ENCODE measurements around the gene CTXN1.

The CTXN1 gene

DNA sequence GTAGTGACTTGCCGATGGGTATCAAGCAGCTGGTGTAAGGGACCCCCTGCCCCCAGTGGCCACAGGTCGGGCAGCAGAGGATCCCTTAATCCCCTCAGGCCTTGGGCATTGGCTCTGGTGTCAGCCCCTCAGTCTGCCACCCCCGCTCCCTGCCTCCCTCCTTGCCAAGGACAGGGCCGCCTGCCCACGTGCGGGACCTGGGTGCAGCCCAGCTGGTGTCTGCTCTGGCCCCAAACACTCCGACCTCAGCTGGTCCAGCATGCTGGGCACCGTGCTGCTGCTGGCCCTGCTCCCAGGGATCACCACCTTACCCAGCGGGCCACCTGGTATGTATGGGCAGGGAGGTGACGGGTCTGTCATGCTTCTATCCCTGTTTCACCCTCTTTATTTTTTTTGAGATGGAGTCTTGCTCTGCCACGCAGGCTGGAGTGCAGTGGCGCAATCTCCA is 11.3 kb downstream of the CTXN1 start, which contains the start of gene TGFBR3L:
Gene TGFBR3L (plus strand): TSS at position 233 of the 448 bp plus-strand sequence.
- DNase-seq (ENCODE audit: low read depth in 2 of 2): no peak

DNA sequence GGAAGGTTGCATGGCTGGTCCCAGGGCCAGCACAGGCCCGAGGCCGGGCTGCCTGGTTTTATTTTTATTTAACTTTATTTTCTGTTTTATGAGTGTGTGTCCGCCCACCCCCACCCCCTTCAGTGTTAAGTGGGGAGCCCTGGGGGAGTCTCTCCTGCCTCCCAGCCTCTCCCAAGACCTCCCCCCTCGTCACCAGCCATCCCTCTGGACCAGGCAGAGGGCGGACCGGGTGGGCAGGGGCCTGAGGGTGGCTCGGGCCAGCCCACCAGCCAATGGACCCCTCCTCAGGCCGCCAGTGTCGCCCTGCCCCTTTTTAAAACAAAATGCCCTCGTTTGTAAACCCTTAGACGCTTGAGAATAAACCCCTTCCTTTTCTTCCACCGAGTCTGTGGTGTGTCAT is 11.8 kb downstream of the CTXN1 start:
- DNase-seq (ENCODE audit: low read depth in 2 of 2): no peak

DNA sequence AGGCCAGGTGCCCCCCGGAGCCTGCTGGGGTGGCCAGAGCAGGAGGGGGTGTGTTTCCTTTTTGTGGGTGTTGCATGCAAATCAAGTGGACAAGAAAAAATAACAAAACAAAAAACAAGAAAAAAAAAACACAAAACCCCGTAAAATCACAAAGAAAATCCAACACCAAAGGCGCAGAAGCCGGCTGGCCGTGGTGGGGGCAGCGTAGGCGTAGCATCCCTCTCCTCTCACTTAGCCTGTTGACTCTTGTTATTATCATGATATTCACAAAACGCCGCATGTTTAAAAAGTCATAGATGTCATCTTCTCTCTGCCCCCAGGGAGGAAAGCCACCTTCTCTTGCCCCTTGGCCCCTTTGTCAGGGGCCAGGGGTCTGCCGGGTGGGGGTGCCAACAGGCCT is 12.3 kb downstream of the CTXN1 start:
- no peak for DNase-seq (ENCODE audit: low read depth in 2 of 2)

DNA sequence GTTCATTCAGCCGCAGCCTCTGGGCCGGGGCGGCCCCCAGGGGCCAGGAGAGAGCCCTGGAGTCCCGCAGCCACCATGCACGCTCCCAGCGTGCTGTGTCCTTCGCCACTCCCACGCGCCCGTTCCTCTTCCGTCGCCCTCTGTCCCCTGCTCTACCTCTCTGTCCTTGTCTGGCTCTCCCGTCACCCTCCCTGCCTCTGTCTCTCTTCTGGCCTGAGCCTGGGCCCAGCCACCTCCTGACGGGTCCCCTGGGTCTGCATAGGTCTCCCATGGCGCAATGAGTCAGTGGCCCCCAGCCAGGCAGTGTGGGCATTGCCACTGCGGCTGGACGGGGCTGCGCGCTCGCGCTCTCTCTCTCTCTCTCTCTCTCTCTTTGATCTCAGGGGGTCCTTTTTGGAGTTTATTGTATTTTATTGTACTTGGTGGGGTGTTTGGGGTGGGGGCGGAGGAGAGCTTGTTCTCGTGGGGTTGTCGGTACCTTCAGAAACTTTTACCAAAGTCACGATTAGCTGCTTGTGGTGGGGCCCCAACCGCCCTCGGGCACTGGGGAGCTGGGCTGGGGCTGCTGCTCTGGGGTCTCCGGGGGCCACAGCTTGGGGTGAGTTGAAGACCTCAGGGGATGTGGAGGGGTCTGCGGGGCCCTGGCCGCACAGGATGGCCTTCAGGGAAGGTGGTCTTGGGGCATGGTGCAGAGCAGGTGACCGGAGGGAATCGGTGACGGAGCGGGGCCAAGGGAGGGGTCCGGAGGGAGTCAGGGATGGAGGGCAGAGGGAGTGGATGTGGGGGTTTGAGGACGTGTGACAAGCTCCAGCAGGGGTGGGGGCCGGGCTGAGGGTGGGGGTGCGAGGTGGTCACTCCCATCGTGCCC is 13.0 kb downstream of the CTXN1 start:
- DNase-seq (ENCODE audit: low read depth in 2 of 2): no peak

DNA sequence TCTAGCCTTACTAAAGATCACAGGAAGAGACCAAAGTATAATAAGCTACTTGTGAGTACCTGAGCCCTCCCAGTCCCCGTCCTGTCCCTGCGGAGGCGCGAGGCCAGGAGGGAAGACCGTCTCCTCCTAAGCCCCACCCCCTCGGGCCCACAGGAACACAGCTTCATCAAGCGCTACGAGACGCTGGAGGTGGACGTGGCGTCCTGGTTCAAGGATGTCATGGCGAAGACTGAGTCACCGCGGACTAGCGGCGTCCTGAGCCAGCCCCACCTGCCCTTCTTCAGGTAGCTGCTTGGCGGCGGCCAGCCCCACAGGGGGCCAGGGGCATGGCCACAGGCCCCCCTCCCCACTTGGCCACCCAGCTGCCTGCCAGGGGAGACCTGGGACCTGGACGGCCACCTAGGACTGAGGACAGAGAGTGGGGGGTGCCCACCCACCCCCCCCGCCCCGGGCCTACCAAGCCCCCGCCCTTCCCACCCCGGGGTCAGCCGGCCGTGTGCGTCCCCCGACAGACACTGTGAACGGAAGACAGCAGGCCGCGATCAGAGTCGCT is 13.7 kb downstream of the CTXN1 start:
- DNase-seq (ENCODE audit: low read depth in 2 of 2): no peak

DNA sequence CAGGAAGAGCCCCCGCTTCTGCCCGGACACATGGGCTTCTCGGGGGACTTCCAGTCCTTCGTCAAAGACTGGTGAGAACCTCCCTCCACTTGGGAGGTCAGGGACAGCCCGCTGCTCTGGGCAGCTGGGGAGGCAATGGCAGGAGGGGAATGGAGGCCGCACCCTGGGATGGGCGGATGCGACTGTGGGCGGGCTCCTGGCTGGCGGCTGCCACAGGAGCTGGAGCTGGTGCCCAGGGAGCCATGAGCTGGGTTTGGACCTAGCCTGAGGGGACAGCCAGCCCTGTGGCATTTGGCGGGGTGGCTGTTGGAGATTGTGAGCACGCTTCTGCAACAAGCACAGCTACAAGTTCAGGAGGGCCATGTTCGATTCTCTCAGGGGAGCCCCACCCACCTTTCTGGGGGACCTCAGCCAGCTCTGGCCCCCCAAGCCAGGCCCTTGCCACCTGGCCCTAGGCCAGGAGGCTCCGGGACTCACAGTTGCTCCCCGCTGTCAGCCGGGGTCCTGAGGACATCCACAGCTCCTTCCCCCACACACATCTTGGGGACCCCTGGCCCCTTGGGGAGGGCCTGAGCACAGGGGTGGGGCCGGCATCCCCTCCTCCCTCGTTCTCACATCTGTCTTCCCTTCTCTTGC is 14.3 kb downstream of the CTXN1 start:
- no peak for DNase-seq (ENCODE audit: low read depth in 2 of 2)

GRCh38 chr19:7910321-7911161 is 15.4 kb downstream of the CTXN1 start:
- no peak for DNase-seq (ENCODE audit: low read depth in 2 of 2)

- no peak for DNase-seq (ENCODE audit: low read depth in 2 of 2)
Observed at GRCh38 chr19:7909471-7910067, 16.4 kb downstream of the CTXN1 start.

GRCh38 chr19:7908742-7909461 is 17.0 kb downstream of the CTXN1 start:
- DNase-seq (ENCODE audit: low read depth in 2 of 2): no peak

DNA sequence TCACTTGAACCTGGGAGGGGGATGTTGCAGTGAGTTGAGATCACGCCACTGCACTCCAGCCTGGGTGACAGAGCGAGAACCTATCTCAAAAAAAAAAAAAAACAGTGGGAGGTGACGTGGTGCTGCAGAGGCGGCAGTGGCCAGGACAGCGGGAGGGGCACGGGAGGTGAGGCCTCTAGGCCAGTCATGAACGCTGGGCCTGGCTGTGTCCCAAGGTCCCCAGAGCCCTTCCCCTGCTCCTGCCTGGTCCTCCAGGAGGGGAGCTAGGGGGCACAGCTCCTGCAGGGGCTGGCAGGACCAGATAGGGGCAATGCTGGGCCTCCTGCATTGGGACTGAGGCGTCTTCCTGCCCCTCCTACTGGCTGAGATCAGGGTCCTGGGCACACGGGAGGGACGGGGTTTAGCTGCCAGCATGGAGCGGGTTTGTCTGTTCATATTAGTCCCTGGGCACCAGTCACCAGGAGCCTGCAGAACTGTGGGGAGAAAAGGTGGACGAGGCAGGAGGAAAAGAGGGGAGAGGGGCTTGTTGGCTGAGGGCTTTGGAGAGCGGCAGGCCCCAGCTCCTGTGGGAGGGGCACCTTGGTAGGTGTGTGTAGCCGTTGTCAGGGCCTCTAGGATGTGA is 17.7 kb downstream of the CTXN1 start:
- DNase-seq (ENCODE audit: low read depth in 2 of 2): no peak

DNA sequence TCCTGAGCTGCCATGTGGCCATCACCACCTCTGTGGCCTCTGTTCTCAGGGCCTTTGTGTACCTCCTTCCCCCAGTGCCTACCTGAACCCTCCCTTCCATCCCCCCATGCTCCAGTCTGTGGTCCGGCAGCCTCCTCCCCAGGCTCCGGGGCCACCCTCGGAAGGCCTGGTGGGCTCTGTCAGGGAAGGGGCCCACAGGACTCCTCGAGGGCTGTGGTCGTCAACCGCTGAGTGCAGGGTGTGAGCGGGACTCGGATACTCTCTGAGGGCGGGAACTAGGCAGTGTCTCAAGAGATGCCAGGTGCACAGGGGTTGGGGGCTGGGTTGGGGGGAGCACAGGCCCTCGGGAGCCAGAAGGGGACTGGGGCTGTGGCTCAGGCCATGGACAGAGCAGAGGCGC is 18.4 kb downstream of the CTXN1 start:
- no peak for DNase-seq (ENCODE audit: low read depth in 2 of 2)

DNA sequence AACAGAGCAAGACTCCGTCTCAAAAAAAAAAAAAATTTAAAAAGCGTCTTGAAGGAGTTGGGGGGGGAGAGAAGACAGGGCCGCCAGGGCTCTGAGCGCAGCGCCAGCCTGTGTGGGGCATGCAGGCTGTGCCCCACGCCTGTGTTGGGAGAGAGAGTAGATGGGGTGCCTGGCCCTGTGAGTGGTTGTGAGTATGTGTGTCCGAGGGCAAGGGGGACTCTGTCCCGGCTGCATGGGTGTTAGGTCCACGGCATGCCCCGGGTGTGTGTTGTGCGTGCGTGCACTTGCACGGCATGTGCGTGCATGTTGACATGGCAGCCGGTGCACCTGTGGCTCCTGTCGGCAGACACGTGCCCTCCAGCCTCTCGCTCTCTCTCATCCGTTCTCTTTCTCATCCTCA is 18.8 kb downstream of the CTXN1 start:
- no peak for DNase-seq (ENCODE audit: low read depth in 2 of 2)

GRCh38 chr19:7905859-7906258 is 20.1 kb downstream of the CTXN1 start:
- no peak for DNase-seq (ENCODE audit: low read depth in 2 of 2)

GRCh38 chr19:7905268-7905667 is 20.7 kb downstream of the CTXN1 start:
- no peak for DNase-seq (ENCODE audit: low read depth in 2 of 2)

DNA sequence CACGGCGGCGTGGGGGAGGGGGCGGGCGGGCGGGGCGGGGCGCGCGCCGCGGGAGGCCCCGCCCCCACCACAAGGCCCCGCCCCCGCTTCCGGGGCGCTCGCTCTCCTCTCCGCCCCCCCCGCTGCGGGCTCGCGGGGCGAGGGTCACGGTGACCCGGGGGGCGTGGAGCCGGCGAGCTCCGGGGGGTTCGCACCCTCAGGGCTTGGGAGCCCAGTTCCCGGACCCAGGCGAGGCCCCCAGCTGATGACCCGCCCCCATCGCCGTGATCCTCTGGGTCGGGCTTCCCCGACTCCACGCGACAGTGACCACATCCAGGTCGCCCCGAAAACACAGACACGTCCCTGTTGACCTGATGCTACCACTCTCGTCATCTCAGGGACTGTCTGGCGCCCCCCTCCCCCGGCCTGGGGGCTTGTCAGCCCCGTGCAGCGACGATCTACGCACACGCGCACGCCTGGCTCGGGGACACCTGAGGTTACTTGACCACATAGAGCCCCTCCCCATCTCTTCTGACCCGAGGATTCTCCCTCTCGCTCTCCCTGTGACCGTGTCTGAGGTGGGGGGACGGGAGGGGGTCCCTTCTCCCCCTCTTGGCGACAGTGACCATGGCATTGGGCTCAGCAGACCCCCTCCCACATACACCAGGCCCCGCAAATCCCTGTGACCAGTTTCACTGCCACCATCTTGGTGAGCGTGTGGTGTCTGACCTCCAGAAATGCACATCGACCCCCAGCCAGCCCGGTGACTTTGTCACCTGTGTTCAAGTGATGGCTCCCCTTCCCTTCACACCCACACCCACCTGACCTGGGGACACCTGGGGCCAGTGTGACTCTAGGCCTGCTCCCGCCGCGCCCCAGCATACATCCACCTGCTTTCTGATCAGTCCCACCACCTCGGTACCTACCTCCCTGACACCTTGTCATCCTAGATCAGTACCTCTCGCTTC is 21.6 kb downstream of the CTXN1 start:
- DNase-seq (ENCODE audit: low read depth in 2 of 2): peak in 1 of 2 donors; percentile 30

GRCh38 chr19:7903244-7904073 is 22.5 kb downstream of the CTXN1 start, which contains the start of gene MAP2K7:
TSS of gene MAP2K7 (plus strand) at chr19:7903877. CDS start at chr19:7903945, 68 bp downstream.
- DNase-seq (ENCODE audit: low read depth in 2 of 2): peak; percentile 100

- DNase-seq (ENCODE audit: low read depth in 2 of 2): no peak
Observed at GRCh38 chr19:7902796-7903243, 23.1 kb downstream of the CTXN1 start.

GRCh38 chr19:7901337-7901736 is 24.6 kb downstream of the CTXN1 start:
- DNase-seq (ENCODE audit: low read depth in 2 of 2): no peak
